ENCODE results near the gene DUOX1. TPM values are rescaled to one million over a fixed set of nuclear protein-coding genes. Genes with fewer than 3 reads are reported as not detected.

The DUOX1 gene
- total and polyA plus RNA-seq, 9 of the 15 experiments (the other 6 are each of a cell fraction or from before 2014, with no cell fraction given) = 0.01 to 0.22 (median 0.01) TPM; not detected in 6

GRCh38 chr15:45212493-45212892 is 82.7 kb downstream of the DUOX1 start (continued):
- no peak for TF ChIP-seq FOXO4 (CRISPR knock-in tag; IDR thresholded peaks at IDR 0.05)
- peak; percentile 9; the same call in 1 of the 2 replicates for TF ChIP-seq CREM (IDR thresholded peaks at IDR 0.05; ENCODE audit: low read depth)
- TF ChIP-seq TFAM (CRISPR knock-in tag; conservative IDR thresholded peaks at IDR 0.05) = no peak
- peak; percentile 89 for TF ChIP-seq CBFA2T2 (conservative IDR thresholded peaks at IDR 0.05)
- no peak for TF ChIP-seq PBX2 (CRISPR knock-in tag; IDR thresholded peaks at IDR 0.05; ENCODE audit: low read depth)
- TF ChIP-seq PBX2 (tag; conservative IDR thresholded peaks at IDR 0.05; ENCODE audit: low read depth) = no peak
- no peak for TF ChIP-seq KAT7 (CRISPR knock-in tag; IDR thresholded peaks at IDR 0.05; ENCODE audit: borderline replicate concordance)
- TF ChIP-seq ZKSCAN8 (CRISPR knock-in tag; IDR thresholded peaks at IDR 0.05) = no peak
- peak; percentile 85 for TF ChIP-seq TAL1 (IDR thresholded peaks at IDR 0.05)
- no peak for TF ChIP-seq ZBTB12 (CRISPR knock-in tag; IDR thresholded peaks at IDR 0.05)
- no peak for TF ChIP-seq ZNF511 (CRISPR knock-in tag; IDR thresholded peaks at IDR 0.05)
- no peak for TF ChIP-seq CHD1 (IDR thresholded peaks at IDR 0.05; ENCODE audit: low read length)
- TF ChIP-seq POLR2AphosphoS5 (IDR thresholded peaks at IDR 0.05; ENCODE audit: control insufficient read depth, insufficient read depth, low read depth, low read length) = peak; percentile 64; the same call in 1 of the 2 replicates
- TF ChIP-seq CSDE1 (IDR thresholded peaks at IDR 0.05) = no peak
- TF ChIP-seq ZNF766 (CRISPR knock-in tag; conservative IDR thresholded peaks at IDR 0.05) = no peak
- no peak for TF ChIP-seq SRF (CRISPR knock-in tag; IDR thresholded peaks at IDR 0.05)
- TF ChIP-seq PURB (CRISPR knock-in tag; IDR thresholded peaks at IDR 0.05; ENCODE audit: low read depth) = no peak
- no peak for TF ChIP-seq ZNF134 (CRISPR knock-in tag; conservative IDR thresholded peaks at IDR 0.05)
- no peak for TF ChIP-seq ATF6 (CRISPR knock-in tag; IDR thresholded peaks at IDR 0.05)
- no peak for TF ChIP-seq ZNF57 (CRISPR knock-in tag; IDR thresholded peaks at IDR 0.05)
- TF ChIP-seq ZNF224 (CRISPR knock-in tag; IDR thresholded peaks at IDR 0.05) = no peak
- no peak for TF ChIP-seq ZNF561 (CRISPR knock-in tag; conservative IDR thresholded peaks at IDR 0.05)
- no peak for TF ChIP-seq FUS (optimal IDR thresholded peaks at IDR 0.05; ENCODE audit: low read depth, low read length)
